Esophagus muscularis mucosa (tissue), 4 donors: ENCODE measurements around the gene MPPED1.

Experiments used
- EP300 ChIP-seq: sonication (generic); formaldehyde crosslinking; IDR thresholded peaks from one replicate; pipeline ENCODE4 v1.6.1; 2017; ENCODE audit warnings: antibody characterized with exemption
- POLR2A ChIP-seq: fragments of 450-650 bp; IDR thresholded peaks from one replicate; pipeline ENCODE4 v1.6.1; 2017; ENCODE audit warnings: antibody characterized with exemption, moderate library complexity, mild to moderate bottlenecking, low read depth
- POLR2AphosphoS5 ChIP-seq, 2 donors: sonication (generic); formaldehyde crosslinking; IDR thresholded peaks; one replicate each; pipeline ENCODE4 v1.6.1; 2017; ENCODE audit warnings: antibody characterized with exemption in 2 of 2
- TF ChIP-seq, protein P1 (sequence below), 3 experiments: fragments of 200-600 bp in 2 of 3; fragments of 450-650 bp in 1 of 3; sonication (generic) in 2 of 3; IDR thresholded peaks; one replicate each; pipeline ENCODE4 v1.5.1; 2017 to 2019; ENCODE audit warnings: antibody characterized with exemption in 3 of 3, mild to moderate bottlenecking in 2 of 3, moderate library complexity in 1 of 3

DNA sequence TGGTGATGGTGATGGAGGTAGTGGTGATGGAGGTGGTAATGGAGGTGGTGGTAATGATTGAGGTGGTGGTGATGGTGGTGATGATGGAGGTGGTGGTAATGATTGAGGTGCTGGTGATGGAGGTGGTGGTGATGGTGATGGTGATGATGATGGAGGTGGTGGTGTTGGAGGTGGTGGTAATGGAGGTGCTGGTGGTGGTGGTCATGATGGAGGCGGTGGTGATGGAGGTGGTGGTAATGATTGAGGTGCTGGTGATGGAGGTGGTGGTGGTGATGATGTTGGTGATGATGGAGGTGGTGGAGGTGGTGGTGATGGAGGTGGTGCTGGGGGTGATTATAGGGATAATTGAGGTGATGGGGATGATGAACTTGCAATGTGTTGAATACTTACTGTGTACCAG lies 79.9 kb downstream of the MPPED1 start:
- TF ChIP-seq POLR2A (no peak), EP300 (no peak), POLR2AphosphoS5 (IDR thresholded peaks at IDR 0.05) (no peak)
- TF ChIP-seq, protein P1, sequence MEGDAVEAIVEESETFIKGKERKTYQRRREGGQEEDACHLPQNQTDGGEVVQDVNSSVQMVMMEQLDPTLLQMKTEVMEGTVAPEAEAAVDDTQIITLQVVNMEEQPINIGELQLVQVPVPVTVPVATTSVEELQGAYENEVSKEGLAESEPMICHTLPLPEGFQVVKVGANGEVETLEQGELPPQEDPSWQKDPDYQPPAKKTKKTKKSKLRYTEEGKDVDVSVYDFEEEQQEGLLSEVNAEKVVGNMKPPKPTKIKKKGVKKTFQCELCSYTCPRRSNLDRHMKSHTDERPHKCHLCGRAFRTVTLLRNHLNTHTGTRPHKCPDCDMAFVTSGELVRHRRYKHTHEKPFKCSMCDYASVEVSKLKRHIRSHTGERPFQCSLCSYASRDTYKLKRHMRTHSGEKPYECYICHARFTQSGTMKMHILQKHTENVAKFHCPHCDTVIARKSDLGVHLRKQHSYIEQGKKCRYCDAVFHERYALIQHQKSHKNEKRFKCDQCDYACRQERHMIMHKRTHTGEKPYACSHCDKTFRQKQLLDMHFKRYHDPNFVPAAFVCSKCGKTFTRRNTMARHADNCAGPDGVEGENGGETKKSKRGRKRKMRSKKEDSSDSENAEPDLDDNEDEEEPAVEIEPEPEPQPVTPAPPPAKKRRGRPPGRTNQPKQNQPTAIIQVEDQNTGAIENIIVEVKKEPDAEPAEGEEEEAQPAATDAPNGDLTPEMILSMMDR (IDR thresholded peaks at IDR 0.05): no peak
